Measurements from ENCODE around the gene CEP72.
"Not testable (repeated sequence)": the region's sequence is repeated elsewhere in the genome, so short reads cannot be mapped to it uniquely, and the experiment has no call there.

CEP72 gene

DNA sequence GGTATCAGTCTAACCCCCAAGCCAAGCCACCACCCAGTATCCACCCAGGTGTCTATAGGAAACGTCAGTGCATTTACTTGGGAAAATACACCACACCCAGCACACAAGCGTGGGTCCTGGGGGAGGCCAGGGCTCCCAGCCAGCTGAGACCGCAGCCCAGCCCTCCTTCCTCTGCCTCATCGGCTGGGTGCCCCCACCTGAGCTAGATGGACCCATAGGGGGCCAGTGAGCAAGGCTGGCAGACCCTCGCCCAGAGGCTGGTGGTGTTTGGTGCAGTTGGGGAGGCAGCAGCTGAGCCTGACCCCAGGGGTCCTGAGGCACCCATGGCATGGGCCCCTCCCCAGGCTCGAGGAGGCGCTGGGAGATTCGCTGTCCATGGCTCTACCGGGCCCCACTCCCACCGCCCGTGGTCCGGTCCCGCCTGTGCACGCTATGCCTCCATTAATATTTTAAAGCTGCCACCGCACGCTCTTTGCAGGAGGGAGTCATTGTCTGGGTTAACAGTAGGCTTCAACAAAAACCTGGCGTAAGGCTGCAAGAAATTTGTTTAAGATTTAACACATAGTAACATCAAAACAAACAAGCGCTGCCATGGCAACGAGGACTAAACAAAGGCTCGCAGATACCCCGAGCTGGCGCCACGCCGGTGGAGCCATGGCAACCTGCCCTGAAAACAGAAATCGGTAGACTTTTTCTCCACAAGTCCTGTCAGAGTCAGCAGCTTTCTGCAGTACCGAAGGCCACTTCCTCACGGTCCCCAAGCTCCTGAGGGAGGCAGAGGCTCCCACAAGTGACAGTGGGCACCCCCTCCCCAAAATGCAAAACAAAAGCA, 60.4 kb downstream of the CEP72 start:
- peak; percentile 59 for DNase-seq
- peak; percentile 11 for ATAC-seq

DNA sequence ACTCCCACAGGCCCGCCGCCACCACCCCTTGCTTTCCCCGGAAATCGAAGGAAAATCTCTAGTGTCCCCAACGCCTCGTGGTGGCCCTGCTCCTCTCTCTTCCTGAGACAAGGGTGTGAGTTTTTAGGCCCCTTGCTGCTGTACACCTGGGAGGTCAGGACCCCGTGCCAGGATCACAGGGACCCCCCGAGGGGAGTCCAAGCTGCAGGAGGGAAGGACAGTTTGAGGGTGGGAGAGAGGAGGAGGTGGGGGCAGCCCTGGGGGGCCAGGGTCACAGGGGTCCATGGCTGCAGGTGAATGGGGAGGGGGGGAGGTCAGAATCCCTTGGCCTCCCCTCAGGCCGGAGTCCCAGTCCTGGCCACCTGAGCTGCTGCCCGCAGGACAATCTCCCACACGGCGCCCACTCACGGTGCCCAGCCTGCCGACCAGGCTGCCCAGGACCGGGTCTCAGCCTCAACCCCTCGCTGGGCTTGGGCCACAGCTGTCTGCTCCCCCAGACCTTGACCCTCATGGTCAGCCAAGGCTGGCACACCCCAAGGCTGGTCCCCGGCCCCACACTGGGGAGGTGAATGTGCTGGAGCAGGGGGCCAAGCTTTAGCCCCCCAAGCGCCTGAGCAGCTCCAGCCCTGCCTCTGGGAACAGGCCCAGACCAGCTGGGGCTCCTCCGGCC, 61.2 kb downstream of the CEP72 start:
- ATAC-seq = no peak
- DNase-seq = no peak

DNA sequence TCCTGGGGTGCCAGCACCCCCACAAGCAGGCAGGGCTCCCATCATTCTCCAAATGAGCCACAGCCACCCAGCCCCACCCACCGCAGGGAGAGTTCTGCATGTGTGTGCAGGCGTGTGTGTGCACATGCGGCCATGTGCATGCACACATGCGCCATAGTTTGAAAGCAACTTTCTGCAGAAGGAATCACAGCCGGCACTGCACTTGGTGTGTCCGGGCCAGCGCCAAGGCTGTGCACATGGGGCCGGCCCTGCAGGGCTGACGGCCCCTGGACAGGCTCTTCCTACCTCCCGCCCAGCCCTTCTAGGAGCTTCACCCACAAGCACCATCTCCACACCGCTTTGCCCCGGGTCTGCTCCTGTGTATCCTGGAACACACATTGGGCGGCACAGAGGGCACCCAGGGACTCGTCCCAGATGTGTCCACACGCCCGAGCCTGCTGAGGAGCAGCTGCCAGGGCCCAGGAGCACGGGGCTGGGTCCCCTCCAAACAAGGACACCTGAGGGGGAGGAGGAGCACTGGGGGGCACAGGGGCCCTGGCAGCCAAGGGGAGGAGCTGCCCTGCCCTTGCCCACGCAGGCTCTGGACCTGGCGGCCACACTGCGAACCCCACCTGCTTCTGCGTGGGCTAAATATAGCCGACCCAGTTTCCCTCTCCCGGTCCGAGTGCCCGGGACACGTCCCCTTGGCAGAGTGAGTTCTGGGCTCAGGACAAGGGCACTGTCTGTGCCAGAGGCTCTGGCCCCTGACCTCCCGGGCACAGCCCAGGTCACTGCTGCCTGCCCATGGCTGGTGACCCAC, 61.9 kb downstream of the CEP72 start:
- DNase-seq (no peak), ATAC-seq (no peak)

DNA sequence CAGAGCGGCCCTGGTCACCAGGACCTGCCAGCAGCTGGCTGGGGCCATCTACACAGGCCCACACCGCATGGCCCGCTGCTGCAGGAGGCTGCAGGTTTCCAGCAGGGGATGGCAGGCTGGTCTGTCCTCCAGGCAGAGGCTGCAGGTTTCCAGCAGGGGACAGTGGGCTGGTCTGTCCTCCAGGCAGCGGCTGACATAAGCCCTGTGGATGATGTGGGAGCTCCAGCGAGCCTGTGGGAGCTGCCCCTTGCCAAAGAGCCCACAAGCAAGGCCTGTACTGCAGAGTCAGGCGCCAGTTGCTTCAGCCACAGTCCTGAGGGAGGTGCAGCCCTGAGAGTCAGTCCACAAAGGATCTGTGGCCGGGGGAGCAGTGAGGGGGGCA, 62.5 kb downstream of the CEP72 start:
- DNase-seq (no peak), ATAC-seq (no peak)

DNA sequence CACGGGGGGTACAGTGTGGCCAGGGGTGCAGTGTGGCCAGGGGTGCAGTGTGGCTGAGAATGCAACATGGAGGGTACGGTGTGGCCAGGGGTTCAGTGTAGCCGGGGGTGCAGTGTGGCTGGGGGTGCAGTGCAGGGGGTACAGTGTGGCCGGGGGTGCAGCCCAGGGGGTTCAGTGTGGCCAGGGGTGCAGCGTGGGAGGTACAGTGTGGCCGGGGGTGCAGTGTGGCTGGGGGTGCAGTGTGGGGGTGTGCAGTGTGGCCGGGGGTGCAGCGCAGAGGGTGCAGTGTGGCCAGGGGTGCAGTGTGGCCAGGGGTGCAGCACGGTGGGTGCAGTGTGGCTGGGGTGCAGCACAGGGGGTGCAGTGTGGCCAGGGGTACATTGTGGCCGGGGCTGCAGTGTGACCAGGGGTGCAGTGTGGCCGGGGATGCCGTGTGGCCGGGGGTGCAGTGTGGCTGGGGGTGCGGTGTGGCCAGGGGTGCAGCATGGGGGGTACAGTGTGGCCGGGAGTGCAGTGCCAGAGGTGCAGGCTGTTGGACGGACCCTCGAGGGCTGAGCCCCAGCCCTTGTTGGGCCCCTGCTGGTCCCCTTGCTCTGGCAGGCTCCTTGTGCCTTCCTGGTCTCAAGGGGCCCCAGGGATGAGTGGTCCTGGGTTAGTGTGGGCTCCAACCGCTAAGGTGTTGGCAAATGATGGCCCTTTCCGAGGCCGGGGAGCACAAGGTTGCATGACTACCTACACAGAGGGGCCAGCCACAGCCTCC, 63.2 kb downstream of the CEP72 start:
- no peak for ATAC-seq

DNA sequence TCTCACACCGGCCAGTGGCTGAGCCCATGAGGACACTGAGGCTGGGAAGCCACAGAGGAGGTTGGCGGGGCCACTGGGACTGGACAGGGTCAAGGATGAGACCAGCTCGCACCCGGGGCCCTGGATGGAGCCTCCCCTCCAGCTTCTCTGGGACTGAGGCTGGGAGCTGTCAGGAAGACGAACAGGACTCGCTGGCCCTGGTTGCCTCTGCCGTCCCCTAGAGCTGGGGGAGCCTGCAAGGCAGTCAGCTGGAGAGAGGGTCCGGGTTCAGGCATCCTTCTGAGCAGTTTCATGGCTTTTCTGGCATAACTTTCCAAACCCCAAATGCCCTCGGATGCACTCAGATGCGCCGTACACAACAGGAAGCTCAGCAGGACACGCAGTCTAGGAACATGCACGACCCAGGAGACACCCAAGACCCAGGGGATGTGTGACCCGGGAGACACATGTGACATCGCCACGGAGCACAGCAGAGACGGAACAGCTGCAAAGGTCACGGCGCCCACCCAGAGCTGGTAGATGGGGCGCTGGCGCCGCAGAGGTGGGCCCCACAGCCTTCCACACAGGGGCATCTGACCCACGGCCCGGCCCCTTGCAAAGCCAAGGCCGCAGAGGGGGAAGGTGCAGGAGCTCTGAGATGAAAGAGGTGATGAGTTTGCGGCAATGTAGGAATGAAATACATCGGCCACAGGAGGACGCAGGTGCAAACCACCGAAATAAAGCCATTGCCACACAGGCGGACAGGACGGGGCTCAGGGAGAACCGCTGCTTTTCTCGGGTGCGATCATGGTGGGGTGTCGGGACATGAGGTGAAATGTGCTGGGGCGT, 63.9 kb downstream of the CEP72 start:
- no peak for ATAC-seq
- peak; percentile 1 for DNase-seq

More for the DNA sequence above, 63.2 kb downstream of the CEP72 start:
- no peak for DNase-seq

DNA sequence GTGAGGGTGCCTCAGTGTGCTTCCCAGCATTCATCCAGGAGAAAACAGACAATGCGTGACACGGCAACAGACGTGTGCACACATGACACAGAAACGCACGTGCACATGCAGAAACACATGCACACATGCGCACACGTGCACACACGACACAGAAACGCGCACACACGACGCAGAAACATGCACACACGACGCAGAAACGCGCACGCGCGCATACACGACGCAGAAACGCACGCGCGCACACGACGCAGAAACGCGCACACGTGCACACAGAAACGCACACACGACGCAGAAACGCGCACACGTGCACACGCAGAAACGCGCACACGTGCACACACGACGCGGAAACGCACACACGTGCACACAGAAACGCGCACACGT, 64.5 kb downstream of the CEP72 start:
- ATAC-seq (no peak), DNase-seq (no peak)

DNA sequence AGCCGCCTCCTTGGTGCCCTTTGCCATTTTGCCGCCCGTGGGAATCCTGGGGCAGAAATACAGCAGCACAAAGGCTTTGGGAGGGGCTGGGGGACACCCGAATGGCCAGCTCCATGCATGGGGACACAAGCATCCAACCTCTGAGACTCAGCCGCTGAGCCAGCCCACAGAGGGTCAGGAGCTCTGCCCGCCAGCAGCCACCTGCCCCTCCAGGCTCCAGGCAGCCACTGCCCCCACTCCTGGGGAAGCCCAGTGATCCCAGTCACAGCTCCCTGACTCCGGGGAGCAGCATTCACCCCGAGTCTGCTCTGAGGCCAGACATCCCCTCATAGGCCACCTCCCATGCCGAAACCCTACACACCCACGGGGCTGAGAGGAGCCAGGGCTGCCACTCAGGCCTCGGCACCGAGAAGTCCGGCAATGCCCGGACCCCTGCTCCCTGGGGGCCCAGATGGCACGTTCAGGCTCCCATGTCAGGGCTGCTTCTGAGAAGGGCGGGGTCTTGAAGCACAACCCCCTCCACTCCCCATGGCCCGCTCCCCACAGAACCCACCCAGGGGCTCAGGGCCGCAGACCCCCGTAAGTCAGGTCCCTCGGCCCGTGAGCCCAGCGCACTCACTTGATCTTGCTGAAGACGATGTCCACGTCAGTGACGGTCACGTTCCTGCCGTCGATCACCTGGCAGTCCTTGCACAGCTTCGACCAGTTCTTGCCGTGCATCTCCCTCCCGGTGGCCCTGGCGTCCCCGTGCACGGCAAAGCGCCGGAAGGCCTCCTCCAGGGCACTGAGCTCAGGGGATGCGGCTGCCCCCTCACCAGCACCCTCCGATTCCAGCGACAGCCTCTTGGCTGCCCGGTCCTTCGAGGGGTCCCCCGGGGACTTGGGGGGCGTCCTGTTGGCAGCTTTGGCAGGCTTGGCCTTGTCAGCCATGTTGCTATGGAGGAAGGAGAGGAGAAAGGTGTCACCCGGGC, 65.3 kb downstream of the CEP72 start:
- DNase-seq (no peak), ATAC-seq (no peak)

DNA sequence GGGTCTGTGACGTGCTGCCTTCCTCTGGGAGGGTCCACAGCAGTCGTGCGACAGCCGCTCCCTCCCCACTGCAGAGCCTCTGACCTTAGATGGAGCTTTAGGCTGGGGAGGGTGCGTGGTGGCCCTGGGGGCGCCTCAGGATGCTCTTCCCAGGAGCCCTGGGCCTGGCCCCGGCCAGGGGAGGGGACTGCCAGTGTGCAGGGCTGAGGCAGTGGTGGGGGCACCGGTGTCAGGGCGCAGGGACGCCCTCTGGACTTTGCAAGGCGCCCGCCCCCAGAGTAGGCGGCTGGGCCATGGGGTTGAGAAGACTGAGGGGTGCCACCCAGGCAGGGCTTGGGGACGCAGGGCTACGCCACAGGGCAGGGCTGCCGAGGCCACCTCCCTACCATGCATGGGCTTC, 66.4 kb downstream of the CEP72 start:
- ATAC-seq, DNase-seq: not testable (repeated sequence)

DNA sequence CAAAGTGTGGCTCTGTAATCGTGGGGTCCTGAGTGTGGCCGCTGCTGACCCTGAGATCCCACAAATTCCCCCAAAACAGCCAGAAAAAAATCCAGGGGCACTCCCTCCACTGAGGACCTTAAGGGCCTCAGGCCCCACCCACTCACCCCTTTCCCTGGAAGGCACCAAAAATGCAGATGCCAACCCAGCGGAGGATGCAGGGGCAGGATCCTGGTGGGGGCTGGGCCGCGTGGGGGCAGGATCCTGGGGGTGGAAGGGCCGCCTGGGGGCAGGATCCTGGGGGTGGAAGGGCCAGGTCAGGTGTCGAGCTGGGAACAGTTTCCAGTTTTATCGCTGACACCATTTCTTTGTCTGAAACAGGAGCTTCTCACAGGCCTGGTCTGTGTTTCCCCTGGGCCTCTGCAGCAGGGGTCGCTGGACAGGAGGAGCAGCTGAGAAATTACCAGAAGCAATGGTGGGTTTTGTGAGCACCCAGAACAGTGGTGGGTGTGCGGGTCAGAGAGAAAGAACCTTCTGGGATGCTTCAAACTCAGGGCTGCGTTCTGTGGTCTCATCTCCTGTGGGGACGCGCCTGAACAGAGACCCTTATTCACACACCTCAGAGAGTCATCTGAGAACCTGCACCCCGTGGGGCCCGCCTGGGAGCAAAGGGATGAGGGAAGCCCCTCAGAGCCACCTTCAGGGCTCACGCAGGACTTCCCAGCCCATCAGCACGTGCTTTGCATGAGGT, 67.2 kb downstream of the CEP72 start:
- DNase-seq, ATAC-seq: not testable (repeated sequence)

DNA sequence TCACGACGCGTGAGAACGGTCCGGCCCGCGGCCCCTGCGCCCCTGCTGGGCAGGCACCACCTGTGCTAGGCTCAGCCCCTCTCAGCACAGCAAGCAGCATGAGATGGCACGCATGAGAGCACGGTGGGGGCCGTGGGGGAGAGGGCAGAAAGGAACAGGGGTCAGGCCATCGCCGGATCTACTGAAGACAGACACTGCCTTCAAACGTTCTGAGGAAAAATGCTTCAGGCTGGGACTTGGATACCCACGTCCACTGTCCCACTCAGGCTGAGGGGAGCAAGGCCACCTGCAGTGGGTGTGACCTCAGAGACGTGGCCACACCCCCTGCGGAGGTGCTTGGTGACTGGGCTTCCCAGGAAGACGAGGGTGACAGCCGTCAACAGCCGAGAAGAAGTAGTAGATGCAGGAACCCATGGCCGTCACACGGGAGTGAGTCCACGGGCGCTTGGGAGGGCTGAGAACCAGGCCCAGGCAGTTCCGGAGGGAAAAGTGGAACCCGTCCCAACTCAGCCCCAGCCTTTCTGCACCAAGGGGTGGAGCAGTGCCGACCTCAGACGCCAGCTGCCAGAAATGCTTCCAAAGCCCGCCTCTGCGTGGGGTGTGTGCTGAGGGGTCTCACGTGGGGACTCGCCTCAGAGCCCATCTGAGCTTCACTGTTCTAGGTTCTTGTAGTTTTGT, 68.1 kb downstream of the CEP72 start:
- not testable (repeated sequence) for DNase-seq, ATAC-seq

DNA sequence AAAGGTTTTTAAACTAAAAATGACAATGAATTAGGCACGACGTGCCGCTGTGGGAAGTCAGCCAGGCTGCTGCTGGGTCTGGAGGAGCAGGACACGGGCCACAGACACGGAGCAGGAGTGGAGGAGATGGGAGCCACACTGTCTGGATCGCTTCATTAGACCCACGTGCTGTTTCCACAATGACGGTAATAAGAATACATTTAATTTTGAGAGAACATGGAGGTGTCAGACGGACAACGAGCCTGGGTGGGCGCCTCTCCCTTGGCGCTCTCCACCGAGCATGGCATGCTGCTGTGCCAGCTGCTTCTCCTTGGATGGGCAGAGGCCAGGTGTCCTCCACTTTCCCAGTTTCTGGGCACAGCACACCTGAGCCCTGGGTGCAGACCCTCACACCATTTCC, 68.7 kb downstream of the CEP72 start:
- DNase-seq, ATAC-seq: not testable (repeated sequence)

DNA sequence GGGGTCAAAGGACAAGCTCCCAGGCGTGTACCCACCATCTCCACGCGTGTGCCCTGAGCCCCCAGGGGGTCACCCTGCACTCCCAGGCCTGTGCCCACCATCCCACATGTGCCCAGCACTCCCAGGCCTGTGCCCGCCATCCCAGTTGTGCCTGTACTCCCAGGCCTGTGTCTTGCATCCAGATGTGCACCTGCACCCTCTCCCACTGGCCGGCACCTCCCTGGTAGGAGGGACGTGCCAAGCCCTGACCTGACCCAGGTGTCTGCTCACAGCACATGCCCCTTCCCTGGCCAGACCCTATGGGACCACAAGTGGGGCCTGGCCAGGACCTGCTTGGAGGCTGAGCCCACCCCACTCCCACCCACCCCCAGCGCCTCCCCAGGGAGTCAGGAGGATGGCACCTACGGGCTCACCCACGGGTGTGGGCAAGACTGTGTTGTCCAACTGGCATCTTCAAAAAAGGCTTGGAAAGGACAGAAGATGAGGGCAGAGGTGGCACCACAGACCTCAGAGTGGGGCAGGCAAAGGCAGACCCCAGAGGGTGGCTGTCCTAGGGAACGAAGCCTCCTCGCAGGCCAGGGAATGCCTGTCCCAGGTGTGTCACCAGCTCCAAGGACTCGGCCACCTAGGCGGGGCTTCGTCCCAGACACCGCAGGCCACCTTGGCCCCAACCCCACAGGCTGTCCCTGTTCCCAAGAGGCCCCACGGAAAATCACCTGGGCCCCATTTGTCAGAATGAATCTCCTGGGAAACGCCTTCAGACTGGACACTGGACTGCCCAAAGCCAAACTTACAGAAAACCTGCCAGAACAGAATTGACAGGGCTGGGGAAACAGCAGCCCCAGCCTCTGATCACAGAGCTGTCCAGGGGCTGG, 69.4 kb downstream of the CEP72 start:
- not testable (repeated sequence) for DNase-seq, ATAC-seq

DNA sequence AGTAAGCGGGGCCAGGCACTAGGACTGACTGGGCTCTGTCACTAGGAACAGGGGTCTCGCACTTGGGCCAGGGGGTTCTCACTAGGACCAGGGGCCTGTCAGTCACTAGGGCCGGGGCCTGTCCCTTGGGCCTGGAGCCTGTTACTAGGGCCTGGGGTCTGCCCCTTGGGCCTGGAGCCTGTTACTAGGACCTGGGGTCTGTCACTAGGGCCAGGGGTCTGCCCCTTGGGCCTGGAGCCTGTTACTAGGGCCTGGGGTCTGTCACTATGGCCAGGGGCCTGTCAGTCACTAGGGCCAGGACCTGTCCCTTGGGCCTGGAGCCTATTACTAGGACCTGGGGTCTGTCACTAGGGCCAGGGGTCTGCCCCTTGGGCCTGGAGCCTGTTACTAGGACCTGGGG, 70.1 kb downstream of the CEP72 start:
- DNase-seq, ATAC-seq: not testable (repeated sequence)

DNA sequence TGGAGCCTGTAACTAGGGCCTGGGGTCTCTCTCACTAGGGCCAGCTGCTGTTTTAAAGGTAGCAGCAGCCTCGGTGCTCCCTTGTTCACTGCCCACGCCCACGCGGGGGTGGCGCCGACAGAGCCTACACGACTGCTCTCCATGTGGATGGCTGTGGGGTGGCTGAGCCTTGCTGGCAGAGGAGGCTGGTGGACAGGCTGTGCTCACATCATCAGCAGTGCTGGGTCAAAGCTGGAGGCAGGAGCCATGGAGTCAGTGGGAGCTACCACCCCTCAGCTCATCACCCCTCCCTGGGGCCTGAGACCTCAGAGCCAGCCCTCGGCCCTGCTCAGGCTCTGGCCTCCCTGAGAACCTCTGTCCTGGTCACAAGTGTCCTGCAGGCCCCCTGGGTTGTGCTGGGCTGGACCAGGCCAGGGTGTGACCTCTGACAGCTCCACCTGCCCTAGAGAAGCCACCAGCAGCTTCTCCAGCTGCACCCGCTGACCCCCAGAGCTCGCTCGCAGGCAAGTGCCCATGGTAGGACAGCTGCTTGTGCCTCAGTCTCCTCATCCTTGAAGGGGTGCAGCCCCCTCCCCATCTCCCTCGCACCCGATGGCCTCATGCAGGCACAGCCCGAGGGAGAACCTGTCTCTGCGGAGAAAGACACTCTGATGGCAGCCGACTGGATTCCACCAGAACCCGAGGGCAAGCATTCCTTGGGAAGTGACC, 70.7 kb downstream of the CEP72 start:
- not testable (repeated sequence) for ATAC-seq, DNase-seq

DNA sequence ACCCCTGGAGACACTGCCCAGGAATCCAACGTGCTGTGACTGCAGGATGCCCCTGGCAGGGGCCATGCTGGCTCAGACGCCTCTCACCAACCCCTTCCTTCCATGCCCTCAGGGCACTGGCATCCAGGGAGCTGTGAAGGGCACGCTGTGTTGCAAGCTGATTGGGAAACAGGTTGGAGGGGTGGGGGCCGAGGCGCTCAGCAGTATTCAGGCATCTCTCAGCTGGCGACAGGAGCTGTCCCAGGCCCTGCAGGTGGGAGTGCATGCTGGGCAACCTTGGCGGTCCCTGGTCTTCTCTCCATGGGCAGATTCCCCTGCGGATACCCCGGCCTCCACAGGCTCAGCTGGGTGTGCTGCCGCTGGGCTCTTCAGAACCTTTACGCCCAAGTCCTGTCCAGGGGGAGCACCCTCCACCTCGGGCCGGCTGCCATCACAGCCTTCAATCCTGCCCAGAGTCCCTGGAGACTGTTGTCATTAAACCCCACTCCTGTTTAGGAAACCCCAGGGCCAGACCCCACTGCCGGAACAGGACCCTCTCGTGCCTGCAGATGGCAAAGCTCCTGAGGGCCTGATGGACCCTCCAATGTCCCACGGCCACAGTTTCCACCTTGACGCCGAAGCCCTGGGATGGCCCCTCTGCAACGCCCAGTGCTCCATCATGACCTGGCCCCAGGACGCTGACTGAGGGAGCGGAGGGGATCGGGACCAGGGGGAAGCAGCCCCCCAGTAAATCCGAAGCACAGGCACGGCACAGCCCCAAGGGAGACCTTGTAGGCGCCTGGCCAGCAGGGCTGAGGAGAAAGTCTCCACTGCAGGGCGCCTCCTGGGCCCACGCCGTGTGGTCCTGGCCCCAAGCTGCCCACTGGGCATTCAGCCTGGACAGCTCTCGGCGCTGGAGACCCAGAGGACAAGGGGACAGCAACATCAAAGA, 71.7 kb downstream of the CEP72 start:
- DNase-seq (no peak), ATAC-seq (no peak)
